ENCODE measurements around the gene CLNS1A. TPM values are rescaled to one million over a fixed set of nuclear protein-coding genes. Genes with fewer than 3 reads are reported as not detected.

Gene CLNS1A
- polyA plus RNA-seq, 1 donor (not counting 4 experiments of a cell fraction or from before 2014, with no cell fraction given), result 208 TPM

DNA sequence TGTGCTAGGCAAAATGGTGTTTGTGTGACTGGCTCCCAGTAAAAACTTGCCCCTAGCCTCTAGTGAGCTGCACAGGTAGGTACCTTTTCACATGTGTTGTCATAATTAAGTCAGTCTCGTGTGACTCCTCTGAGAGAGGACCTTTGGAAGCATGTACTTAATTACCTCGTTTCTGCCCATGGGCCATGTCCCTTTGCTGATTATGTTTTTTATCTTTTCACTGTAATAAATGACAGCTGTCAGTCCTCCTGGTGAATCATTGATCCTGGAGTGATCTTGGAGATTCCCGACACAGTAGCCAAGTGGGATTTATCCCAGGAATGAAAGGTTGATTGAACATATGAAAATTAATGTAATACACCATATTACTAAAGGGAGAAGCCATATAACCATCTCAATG is 12.5 kb upstream of the CLNS1A start:
- DNase-seq (ENCODE audit: low read depth, low spot score) (no peak), FAIRE-seq (no peak)
- H3K4me1 ChIP-seq (ENCODE audit: control insufficient read depth, extremely low read depth, insufficient read depth, low read length), result no peaks in the 10 kb centered on the region
- H3K9me3 ChIP-seq (ENCODE audit: control insufficient read depth, low read depth, low read length), result no peaks in the 10 kb centered on the region
- no peaks in the 10 kb centered on the region for H3K9me1 ChIP-seq (ENCODE audit: control insufficient read depth, extremely low read depth, insufficient read depth, low read length)
- TF ChIP-seq EZH2 (IDR thresholded peaks at IDR 0.05; ENCODE audit: low read length), result no peak
- TF ChIP-seq, protein P1, sequence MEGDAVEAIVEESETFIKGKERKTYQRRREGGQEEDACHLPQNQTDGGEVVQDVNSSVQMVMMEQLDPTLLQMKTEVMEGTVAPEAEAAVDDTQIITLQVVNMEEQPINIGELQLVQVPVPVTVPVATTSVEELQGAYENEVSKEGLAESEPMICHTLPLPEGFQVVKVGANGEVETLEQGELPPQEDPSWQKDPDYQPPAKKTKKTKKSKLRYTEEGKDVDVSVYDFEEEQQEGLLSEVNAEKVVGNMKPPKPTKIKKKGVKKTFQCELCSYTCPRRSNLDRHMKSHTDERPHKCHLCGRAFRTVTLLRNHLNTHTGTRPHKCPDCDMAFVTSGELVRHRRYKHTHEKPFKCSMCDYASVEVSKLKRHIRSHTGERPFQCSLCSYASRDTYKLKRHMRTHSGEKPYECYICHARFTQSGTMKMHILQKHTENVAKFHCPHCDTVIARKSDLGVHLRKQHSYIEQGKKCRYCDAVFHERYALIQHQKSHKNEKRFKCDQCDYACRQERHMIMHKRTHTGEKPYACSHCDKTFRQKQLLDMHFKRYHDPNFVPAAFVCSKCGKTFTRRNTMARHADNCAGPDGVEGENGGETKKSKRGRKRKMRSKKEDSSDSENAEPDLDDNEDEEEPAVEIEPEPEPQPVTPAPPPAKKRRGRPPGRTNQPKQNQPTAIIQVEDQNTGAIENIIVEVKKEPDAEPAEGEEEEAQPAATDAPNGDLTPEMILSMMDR (optimal IDR thresholded peaks at IDR 0.05 in 1 of 3, IDR thresholded peaks at IDR 0.05 in 1 of 3, conservative IDR thresholded peaks at IDR 0.05 in 1 of 3; ENCODE audit: extremely low read depth in 1 of 3, insufficient read depth in 2 of 3, low read length in 3 of 3), result no peak
- H3K4me2 ChIP-seq (ENCODE audit: control insufficient read depth, extremely low read depth, insufficient read depth, low read depth, low read length), result no peak overlapping the region
- H3K79me2 ChIP-seq (ENCODE audit: control insufficient read depth, insufficient read depth, low read length), result no peaks in the 10 kb centered on the region
- no peaks in the 10 kb centered on the region for H4K20me1 ChIP-seq (ENCODE audit: control insufficient read depth, extremely low read depth, insufficient read depth, low read length)
- H3K9ac ChIP-seq (ENCODE audit: control insufficient read depth, extremely low read depth, insufficient read depth, low read length), result no peak overlapping the region
- no peak overlapping the region for H3K27ac ChIP-seq (ENCODE audit: control insufficient read depth, insufficient read depth, low read length)
- H3K36me3 ChIP-seq (ENCODE audit: control insufficient read depth in 2 of 2, extremely low read depth in 1 of 2, insufficient read depth in 2 of 2, low read length in 2 of 2), result no peaks in the 10 kb centered on the region
- H3K4me3 ChIP-seq (ENCODE audit: control insufficient read depth in 2 of 3, extremely low read depth in 1 of 3, insufficient read depth in 2 of 3, low read depth in 1 of 3, low read length in 3 of 3), result no peak overlapping the region
- dilution Hi-C loops (cut with MboI; ENCODE audit: extremely low pct_ligation_motif_present, low sequenced_read_pairs), result no loop called here
- no peaks in the 10 kb centered on the region for H3K27me3 ChIP-seq (ENCODE audit: control insufficient read depth, extremely low read depth, insufficient read depth, low read length)
- no peak overlapping the region for H2AFZ ChIP-seq (ENCODE audit: control insufficient read depth, low read length)

DNA sequence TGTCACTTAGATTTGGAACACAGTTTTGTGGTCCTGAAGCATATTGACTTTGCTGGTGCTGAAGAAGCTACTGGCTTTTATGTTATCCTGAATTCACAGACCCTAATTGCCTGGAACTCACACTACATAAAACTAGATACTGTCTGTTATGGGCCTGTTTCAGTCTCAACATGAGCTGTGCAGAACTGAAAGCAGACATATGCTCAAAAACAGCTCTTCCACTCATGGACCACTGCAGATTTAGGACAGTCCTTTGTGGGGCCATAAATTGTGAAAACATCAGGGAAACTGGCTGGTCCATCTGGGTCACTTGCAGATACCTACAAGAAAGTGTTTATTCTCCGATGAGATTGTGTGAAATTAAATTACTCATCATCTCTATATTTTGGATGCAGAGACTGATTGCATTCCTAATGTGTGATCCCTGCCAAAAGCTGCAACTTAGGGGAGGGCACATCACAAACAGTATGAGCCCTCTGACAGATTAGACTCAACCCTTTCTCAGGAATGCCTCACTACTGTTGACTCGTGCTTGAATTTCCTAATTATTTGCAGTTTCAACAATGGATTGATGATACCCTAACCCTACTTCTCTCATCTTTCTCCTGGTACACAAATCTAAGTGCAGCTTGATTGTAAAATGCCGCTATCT is 10.2 kb upstream of the CLNS1A start:
- no peaks in the 10 kb centered on the region for H3K27me3 ChIP-seq (ENCODE audit: control insufficient read depth, extremely low read depth, insufficient read depth, low read length)
- no peak overlapping the region for H3K4me3 ChIP-seq (ENCODE audit: control insufficient read depth in 2 of 3, extremely low read depth in 1 of 3, insufficient read depth in 2 of 3, low read depth in 1 of 3, low read length in 3 of 3)
- H3K4me2 ChIP-seq (ENCODE audit: control insufficient read depth, extremely low read depth, insufficient read depth, low read depth, low read length), result no peak overlapping the region
- no peak for DNase-seq (ENCODE audit: low read depth, low spot score)
- H3K27ac ChIP-seq (ENCODE audit: control insufficient read depth, insufficient read depth, low read length), result no peak overlapping the region
- no peaks in the 10 kb centered on the region for H3K9me3 ChIP-seq (ENCODE audit: control insufficient read depth, low read depth, low read length)
- H4K20me1 ChIP-seq (ENCODE audit: control insufficient read depth, extremely low read depth, insufficient read depth, low read length), result no peaks in the 10 kb centered on the region
- TF ChIP-seq, protein P1 (optimal IDR thresholded peaks at IDR 0.05 in 1 of 3, IDR thresholded peaks at IDR 0.05 in 1 of 3, conservative IDR thresholded peaks at IDR 0.05 in 1 of 3; ENCODE audit: extremely low read depth in 1 of 3, insufficient read depth in 2 of 3, low read length in 3 of 3), result no peak
- TF ChIP-seq EZH2 (IDR thresholded peaks at IDR 0.05; ENCODE audit: low read length), result no peak
- H3K9me1 ChIP-seq (ENCODE audit: control insufficient read depth, extremely low read depth, insufficient read depth, low read length), result no peaks in the 10 kb centered on the region
- dilution Hi-C loops (cut with MboI; ENCODE audit: extremely low pct_ligation_motif_present, low sequenced_read_pairs), result no loop called here
- no peak overlapping the region for H2AFZ ChIP-seq (ENCODE audit: control insufficient read depth, low read length)
- no peak for FAIRE-seq
- H3K4me1 ChIP-seq (ENCODE audit: control insufficient read depth, extremely low read depth, insufficient read depth, low read length), result peaks cover 10% of the 10 kb centered on the region
- H3K9ac ChIP-seq (ENCODE audit: control insufficient read depth, extremely low read depth, insufficient read depth, low read length), result no peak overlapping the region
- no peaks in the 10 kb centered on the region for H3K36me3 ChIP-seq (ENCODE audit: control insufficient read depth in 2 of 2, extremely low read depth in 1 of 2, insufficient read depth in 2 of 2, low read length in 2 of 2)
- no peaks in the 10 kb centered on the region for H3K79me2 ChIP-seq (ENCODE audit: control insufficient read depth, insufficient read depth, low read length)

Data from keratinocyte (primary cell).